NCI-H226 (cell line): ENCODE measurements around the gene KRTAP1-4.
"Not testable (repeated sequence)": the region's sequence is repeated elsewhere in the genome, so short reads cannot be mapped to it uniquely, and the experiment has no call there.

Experiments used
- DNase-seq: peaks from one replicate; pipeline ENCODE4 v3.0.0-alpha.2; 2015

KRTAP1-4 gene, protein sequence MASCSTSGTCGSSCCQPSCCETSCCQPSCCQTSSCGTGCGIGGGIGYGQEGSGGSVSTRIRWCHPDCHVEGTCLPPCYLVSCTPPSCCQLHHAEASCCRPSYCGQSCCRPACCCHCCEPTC

GRCh38 chr17:41029633-41030245 lies at the start of gene KRTAP1-4:
TSS of gene KRTAP1-4 (minus strand) at chr17:41030195. CDS start at chr17:41030078, 117 bp downstream.
- no peak for DNase-seq

- DNase-seq: no peak
Observed at GRCh38 chr17:41076788-41077187, 46.8 kb upstream of the KRTAP1-4 start.

GRCh38 chr17:41073676-41074075 lies 43.7 kb upstream of the KRTAP1-4 start:
- DNase-seq: no peak

- no peak for DNase-seq
Observed at GRCh38 chr17:41071606-41072360, 41.8 kb upstream of the KRTAP1-4 start.

GRCh38 chr17:41069031-41069430 lies 39.0 kb upstream of the KRTAP1-4 start:
- no peak for DNase-seq

GRCh38 chr17:41067281-41067680 lies 37.3 kb upstream of the KRTAP1-4 start:
- no peak for DNase-seq

DNA sequence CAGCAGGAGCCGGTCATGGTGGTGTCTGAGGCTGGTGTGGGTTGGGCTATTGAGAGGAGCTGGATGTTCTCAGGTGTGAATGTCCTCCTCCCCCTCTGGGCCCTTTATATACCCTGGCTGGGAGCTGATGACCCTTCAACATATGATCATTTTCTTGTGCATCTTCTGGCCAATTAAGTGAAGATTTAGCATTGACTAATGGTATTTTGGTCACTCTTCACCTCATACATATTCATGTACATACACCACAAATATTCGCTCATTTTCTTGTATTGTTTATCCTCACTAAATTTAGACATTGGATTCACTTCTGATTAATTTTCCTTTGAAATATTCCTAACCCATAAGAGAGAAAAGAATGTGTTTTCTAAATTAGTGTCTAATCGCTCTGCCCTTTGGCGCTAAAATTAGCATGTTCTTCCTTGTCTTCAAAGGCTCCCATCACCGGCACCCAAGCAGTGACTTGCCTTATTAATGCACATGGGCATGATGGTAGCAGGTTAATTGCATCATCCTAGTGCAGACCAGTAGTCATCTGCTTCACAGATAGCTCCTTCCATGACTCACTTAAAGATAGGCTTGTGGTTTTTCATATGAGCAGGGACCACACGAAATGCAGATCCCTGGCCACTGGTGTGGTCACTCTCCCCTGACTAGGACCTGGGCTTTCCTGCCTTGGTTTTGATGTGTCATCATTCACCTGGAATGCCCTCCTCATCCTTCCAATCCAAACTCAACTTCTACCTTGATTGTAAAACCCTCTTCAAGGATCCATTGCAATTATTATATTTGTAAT lies 36.0 kb upstream of the KRTAP1-4 start, which contains the start of gene KRTAP2-4:
Gene KRTAP2-4 (minus strand): TSS at position 51 of the 796 bp plus-strand sequence. CDS start 34 bp downstream, at position 17.
- peak; percentile 94 for DNase-seq

GRCh38 chr17:41065016-41065689 lies 35.2 kb upstream of the KRTAP1-4 start:
- DNase-seq: not testable (repeated sequence)

DNA sequence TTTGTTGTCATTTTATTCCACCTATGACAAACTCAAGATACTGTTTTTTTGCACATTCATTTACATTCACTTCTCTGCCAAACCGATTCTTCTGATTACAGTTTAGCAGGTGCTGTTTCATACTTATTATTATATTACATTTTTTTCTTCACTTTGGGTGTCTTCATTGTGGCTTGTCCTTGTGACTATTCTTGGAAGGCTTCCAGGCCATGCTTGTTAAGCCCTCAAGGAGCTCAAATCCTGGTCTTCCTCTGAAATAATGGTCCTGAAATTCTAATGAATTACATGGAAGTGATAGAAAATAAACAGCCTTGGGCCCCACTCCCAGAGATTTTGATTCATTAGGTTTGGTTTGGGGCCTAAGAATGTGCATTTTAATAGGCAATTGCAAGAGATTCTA lies 34.3 kb upstream of the KRTAP1-4 start:
- DNase-seq: no peak

DNA sequence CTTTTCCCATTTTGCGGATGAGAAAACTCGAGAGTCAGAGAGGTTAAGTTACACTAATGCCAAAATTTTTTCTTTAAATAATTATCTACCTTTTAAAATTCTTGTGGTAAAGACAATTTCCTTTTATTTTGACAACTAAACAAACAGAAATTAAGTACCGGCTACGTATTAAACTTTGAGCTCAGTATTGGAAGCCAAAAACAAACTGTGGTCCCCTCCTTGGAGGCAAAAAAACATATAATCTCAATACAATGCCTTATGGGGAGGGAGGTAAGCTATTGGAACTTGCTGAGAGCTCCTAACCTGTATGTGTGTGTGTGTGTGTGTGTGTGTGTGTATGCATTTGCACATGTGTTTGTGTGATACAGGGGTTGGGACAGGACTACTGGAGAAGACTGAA lies 33.5 kb upstream of the KRTAP1-4 start:
- no peak for DNase-seq

DNA sequence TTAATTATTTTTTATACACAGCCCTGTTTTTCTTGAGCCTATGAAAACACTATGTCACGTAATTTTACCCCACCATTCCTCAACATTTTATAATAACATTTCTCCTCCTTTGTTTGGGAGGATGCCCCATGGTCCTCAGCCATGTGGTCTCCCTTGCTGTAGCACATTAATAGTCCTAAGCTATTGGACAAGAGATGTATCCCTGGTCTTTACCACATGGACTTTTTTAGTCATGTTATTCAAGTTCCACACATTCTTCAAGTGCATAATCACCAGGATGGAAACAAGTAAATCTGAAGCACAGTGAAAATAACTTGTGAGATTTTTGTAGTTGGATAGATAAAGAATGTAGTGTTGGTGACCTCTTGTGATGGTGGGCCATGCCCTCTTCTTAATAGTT lies 32.0 kb upstream of the KRTAP1-4 start:
- peak; percentile 91 for DNase-seq

DNA sequence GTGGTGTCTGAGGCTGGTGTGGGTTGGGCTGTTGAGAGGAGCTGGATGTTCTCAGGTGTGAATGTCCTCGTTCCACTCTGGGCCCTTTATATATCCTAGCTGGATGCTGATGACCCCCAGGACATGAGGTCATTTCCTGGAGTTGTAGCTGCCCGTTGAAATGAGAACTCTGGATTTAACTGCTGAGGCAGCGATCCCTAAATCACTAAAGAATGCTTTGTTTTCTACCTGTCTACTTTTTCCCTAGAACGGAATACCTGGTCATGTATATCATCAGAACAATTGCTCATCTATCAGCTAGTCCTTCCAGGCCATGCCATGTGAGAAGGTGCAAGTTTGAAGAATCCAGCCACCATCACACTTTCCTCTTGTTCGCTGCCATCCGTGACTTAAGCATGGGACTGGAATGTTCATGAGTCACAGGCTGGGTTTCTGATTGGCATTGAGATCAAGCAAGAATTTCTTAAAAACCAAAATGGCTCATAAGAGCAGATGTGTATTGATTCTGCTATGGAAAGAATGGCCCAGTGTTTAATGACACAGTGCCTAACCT lies 30.1 kb upstream of the KRTAP1-4 start, which contains the start of gene KRTAP2-3:
Gene KRTAP2-3 (minus strand): TSS at position 63 of the 553 bp plus-strand sequence. CDS start 64 bp downstream, outside the sequence.
- peak; percentile 84 for DNase-seq

DNA sequence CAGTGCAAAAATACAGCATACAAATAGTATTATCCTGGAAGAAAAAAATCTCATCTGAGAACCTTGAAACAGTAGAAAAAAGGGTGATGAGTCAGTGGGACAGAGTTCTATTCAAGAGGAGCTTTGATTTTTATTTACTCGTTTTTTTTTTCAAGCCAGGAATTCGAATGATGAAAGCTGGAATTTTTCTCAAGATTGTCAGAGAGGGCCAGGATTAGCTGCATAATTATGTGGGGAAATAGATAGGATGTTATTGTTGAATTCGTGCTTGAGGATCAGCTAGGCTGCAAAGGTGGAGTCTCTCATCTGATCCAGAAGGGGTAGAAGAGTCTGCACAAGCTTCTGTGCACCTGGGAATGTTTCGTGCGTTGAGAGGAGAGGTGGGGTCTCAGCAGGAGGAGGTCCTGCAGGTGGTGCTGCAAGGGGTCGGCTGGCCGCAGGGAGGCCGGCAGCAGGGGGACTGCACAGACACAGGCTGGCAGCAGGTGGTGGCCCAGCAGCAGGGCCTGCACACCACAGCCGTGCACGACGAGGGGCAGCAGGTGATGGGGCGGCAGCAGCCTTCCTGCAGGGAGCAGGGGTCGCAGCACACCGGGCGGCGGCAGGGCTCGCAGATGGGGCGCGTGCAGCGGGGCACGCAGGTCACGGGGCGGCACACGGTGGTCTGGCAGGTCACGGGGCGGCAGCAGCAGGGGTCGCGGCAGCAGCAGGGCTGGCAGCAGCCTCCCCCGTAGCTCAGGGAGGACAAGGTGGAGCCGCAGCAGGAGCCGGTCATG lies 29.5 kb upstream of the KRTAP1-4 start:
- peak; percentile 80 for DNase-seq

DNA sequence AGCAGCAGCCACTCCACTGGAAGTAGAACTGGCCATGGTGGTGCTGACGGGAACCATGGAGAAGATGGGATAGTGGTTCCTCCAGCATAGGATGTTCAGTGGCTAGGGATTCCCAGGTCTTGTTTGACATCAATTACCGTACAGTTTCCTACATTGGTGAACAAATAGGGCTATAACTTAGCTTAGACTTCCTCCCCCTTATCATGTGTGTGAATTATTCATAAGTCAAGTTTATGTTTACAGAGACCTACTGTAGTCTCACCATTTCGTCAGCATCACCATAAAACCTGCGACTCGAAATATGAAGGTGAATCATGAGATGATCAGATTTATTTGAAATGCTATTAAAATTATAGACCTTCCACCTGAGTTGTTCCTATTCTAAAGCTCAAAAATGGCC lies 28.7 kb upstream of the KRTAP1-4 start:
- DNase-seq: no peak

GRCh38 chr17:41057547-41057946 lies 27.6 kb upstream of the KRTAP1-4 start:
- DNase-seq: no peak

GRCh38 chr17:41055130-41055529 lies 25.1 kb upstream of the KRTAP1-4 start, which contains the start of gene KRTAP2-2:
TSS of gene KRTAP2-2 (minus strand) at chr17:41055230. CDS start at chr17:41055211, 19 bp downstream.
- not testable (repeated sequence) for DNase-seq

GRCh38 chr17:41054556-41054955 lies 24.6 kb upstream of the KRTAP1-4 start:
- DNase-seq: not testable (repeated sequence)

DNA sequence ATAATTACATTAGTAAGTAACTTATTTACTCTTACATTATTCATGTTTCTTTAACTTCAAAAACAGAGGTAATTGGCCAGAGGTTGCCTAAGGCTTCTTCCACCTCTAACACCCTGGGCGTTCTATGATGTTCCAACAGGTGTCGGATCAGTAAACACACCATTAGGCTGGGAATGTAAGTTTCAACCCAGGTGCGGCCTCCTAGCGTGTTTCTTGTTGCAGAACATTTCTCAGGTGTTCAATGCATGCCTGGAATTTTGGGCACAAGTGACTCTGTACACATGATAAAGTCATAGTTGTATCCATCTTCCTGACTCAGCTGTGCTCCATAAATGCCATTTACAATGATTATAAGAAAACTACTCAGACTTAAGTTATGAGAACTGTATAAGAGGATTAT lies 24.0 kb upstream of the KRTAP1-4 start:
- DNase-seq: no peak

DNA sequence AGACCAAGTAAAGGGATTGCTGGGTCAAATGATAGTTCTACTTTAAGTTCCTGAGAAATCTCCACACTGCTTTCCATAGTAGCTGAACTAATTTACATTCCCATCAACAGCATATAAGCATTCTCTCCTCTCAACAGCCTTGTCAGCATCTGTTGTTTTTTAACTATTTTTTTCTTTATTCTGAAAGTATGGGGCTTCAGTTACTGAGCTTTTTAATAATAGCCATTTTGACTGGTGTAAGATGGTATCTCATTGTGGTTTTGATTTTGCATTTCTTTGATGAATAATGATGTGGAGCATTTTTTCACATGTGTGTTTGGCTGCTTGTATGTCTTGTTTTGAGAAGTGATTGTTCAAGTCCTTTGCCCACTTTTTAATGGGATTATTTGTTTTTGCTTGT lies 22.6 kb upstream of the KRTAP1-4 start:
- DNase-seq: no peak

GRCh38 chr17:41049110-41049509 lies 19.1 kb upstream of the KRTAP1-4 start:
- DNase-seq: no peak

DNA sequence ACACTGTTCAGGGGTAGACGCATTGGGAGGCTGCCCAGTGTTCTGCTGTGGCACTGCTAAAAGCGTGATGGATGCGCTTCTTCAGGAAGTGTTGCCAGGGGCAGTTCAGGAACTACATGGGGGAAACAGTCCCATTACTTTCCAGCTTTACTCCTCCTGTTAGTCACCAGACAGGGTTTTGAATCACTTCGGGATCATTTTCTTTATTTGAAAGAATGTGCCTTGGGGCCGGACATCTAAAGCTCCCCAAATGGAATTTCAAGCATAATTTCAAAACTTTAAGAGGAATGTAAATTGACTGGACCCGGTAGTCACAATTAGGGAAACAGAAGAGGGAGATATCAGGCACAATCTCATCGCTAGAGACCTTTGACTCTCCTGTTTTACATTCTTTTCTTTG lies 18.4 kb upstream of the KRTAP1-4 start:
- no peak for DNase-seq
